Transverse colon (tissue), 3 donors: Measurements from ENCODE around the gene NUDCD3.

Source experiments
- CTCF ChIP-seq, 5 experiments: fragments of 200-600 bp in 3 of 5; fragments of 450-650 bp in 2 of 5; sonication (generic) in 3 of 5; IDR thresholded peaks; 1 replicate in 2 of 5; 2 replicates in 3 of 5; pipeline ENCODE4 v1.5.1; 2016 to 2017; ENCODE audit warnings: antibody characterized with exemption in 5 of 5, inconsistent platforms in 3 of 5, mild to moderate bottlenecking in 2 of 5, moderate library complexity in 1 of 5
- EP300 ChIP-seq: sonication (generic); formaldehyde crosslinking; IDR thresholded peaks from one replicate; pipeline ENCODE4 v1.6.1; 2017; ENCODE audit warnings: antibody characterized with exemption, low read depth
- POLR2A ChIP-seq: fragments of 450-650 bp; IDR thresholded peaks from one replicate; pipeline ENCODE4 v1.6.1; 2016; ENCODE audit warnings: antibody characterized with exemption, mild to moderate bottlenecking, moderate library complexity

GRCh38 chr7:44391746-44392617 is 98.5 kb downstream of the NUDCD3 start:
- no peak for TF ChIP-seq CTCF (IDR thresholded peaks at IDR 0.05)
- TF ChIP-seq POLR2A = no peak
- TF ChIP-seq EP300 = no peak
